GM19023 (cell line): ENCODE measurements around the gene ADH1C.

Experiments used
- ATAC-seq: cut with Tn5 transposase; IDR thresholded peaks from one replicate; pipeline ENCODE4 v1.9.1; 2021; ENCODE audit warnings: mild to moderate bottlenecking, moderate library complexity; ENCODE audit not compliant: unreplicated experiment

ADH1C gene

DNA sequence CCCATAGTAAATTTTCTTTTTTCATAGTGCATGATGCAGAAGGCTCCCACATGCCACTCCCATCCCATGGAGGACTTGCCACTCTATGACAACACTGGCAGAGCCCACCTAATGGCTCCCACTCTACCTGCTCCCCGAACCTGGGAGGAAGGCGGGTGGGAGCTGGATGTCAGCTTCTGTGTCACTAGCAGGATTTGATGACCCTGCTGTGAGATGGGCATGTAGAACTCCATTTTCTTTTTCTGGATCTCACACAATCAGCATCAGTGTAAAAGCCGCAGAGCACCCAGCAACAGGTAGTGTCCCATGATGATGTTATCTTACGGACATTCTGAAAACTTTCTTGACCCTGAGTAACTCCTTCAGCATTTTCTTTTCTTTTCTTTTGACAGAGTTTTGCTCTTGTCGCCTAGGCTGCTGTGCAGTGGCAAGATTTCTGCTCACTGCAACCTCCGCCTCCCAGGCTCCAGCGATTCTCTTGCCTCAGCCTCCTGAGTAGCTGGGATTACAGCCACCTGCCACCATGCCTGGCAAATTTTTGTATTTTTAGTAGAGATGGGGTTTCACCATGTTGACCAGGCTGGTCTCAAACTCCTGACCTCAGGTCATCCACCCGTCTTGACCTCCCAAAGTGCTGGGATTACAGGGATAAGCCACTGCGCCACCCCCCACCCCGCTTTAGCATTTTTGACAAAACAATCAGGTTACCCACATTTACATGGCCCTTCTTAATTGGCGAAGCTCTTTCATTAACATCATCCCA is 46.7 kb downstream of the ADH1C start:
- ATAC-seq = no peak

DNA sequence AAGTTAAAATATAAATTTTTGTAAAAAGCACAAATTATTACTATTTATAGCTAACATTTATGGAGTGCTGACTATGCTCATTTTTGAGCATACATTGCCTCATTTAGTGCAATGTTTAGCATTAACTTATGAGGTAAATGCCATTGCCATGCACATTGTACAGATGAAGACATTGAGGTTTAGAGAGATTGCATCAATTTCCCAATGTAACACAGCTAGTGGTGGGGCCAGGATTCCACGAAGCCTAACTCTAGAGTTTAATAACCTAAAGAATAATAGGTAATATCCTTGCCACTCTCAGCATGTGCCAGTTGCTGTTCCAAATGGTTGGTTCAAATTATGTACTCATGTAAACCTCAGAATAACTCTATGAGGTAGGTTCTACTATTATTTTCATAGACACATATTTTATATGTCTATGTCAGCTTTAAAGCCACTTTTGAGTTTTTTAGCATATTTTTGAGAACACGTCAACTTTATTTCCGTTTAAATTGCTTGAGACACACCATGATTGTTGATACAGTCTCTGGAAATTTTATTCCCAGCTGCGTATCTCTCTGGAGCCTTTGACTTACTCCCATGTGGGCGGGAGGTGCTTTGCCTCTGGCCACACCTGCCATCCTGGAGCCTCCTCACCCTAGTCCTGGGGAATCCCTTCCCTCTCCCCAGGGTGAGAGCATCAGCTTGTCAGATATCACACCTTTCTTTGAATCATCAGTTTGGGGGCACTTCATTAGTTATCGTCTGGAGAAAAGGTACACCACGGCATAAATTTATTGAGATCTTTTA is 51.0 kb downstream of the ADH1C start:
- ATAC-seq = no peak

DNA sequence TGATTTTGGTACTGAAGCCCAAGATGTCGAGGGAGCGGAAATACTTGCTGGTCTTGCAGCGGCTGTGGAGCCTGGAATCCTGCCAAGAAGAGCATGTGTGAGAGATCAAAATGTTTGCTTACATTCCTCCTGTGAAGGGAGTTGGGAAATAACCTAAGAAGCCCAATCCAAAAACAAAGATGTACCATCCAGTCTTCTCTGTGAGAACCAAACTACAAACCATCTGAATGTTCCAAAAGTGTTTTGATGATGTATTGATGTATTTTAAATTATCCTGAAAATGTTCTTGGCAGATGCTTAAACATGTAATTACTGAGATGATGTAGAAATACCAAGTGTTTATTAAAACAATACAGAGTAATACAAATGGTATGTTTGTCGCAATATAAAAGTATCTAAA is 51.6 kb downstream of the ADH1C start:
- ATAC-seq = no peak

DNA sequence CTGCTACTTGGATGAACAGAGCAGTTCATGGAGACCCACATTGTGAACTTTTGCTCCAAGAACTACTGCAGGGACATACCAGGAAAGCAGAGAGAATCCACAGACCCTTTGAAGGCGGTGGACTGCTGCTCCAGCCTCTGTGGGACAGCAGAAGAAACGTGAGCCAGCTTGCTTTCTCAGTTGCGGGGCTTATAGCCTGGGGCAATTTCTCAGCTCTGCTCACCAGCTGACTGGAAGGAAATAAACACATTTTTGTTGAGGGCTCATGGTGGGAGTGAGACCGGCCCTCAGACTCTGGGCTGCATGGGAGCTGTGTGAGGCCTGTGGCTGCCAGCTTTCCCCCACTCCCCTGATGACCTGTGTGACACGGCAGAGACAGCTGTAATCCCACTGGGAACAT is 59.2 kb downstream of the ADH1C start:
- ATAC-seq = no peak

DNA sequence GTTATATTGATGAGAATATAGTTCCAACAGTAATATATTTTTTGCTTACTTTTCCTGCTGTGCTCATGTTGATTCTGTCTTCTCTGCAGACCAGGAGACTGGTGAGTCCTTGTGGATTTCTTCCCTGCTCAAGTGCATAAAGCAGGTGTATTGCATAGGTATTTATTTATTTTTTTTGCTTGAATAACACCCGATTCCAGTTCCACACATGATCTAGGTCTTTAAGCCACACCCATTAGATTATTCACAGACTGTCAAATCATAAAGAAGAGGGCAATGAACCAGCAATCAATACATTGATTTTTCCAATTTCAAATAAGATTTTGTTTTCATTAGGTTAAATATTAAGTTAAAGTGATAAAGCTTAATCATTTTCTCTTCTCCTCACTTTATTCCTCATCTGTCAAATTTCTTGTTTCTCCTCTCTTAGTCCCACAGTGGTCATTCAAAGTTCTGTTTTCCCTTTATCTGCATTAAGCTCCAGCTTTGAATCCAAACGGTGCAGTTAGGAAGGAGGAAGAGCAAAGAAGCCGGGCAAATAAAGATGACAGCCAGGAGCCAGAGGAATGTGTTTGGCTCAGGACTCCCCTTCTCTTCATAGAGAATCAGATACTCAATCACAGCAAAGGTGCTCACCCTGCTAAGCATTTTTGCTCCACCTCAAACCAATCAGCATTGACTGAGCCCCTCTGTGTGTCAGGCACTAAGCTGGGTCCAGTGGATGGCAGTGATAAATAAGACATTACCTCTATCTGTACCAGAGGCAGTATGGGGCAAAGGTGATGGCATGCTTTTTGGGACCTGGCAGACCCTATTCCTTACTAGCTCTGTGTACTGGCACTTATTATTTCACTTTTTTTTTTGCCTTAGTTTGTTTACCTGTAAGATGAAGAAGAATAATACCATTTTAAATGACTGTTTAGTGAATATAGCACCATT is 61.4 kb downstream of the ADH1C start, which contains the start of gene ADH1A:
ADH1A (minus strand) TSS at position 138 of the 939 bp plus-strand sequence; CDS start at position 67, 71 bp downstream.
- no peak for ATAC-seq
